CD4-positive, alpha-beta T cell treated with Interleukin-4 for 1 hour (primary cell): ENCODE data around the gene NOS1AP.

ENCODE experiments used
- DNase-seq, 2 donors: peaks; one replicate each; pipeline ENCODE4 v3.0.0-alpha.2; 2020 to 2022

NOS1AP gene

DNA sequence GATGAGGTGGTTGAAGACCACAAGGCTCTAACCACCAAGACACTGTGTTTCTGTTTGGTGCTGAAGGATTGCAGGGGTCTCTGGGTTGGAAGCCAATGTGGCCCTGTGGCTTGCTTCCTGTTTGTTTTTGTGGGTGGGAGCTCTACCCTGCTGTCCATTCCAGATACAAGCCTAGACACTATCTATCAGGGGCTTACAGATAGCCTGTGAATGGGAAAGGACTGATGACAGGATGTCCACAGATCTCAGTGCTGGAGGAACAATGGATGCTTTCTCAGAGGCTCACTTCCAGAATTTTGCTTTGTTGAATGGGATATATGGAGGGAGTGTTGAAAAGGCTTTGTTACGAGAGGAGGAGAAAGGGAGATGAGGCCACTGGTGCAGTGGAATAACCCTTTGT lies 69.7 kb downstream of the NOS1AP start:
- DNase-seq: no peak

DNA sequence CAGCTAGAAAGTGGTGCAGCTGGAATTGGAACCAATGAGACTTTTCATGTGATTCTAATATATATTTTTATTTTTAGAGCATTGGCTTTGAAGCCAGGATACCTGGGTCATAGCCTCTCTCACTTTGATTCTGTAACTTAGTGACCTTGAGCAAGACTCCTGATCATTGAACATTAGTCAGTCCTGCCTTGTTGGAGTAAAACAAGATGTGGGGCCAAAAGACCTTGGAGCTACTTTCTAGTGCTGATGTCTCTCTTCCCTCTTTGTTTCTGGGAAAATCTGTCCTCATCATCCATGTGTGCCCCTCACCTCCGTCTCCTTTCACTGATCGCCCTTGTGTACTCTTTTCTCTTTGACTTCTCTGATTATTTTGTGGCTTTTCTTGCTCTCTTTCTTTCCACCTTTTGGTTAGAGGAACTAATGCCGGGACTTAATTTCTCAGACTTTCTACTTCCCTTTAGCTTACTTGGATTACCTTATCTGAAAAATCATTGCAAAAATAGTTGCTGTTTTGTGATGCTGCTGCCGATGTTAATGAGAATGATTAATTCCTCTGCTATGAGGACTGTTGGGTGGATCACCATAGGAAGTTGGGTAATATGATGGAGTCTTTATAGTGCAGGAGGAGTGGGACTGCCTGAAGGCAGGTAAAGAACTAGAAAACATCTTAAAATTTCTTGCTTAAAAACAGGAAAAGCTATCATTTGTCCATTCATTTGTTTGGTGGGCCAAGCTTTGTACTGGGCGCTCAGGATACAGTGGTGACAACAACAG lies 72.0 kb downstream of the NOS1AP start:
- DNase-seq: no peak

DNA sequence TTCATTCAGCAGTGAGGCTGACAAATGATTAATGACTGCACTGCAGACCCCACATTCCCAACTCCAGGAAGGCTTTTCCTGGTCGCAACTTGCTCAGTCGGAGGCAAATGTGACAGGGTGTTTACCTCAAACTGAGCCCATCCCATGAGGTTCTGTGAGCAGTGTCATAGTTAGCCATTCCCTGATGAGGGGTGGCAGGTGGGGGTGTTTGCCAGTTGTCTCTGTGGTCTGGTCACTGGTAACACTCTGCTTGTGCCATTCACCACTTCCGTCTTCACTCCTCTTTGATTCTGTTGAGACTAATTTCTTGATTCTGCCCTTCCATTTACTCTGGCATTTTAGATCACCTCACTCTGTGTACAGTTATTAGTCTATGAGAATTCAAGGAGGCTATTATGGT lies 73.5 kb downstream of the NOS1AP start:
- DNase-seq: no peak

DNA sequence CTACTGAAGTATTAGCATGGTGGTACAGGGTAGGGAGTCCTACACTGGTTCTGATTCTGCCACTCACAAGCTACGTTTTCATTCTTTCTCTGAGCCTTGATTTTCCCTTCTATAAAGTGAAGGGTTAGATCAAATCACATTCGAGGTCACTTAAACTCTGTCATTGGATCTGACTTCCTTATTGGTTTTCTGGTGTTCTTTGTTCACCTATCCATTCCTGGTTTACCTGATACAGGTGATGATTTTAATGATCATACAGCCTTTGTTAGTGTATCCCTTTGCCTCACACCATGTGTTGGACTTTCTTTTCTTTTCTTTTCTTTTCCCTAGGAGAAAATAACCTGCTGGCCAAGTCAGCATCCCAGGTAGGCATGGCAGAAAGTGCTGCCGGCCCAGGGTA lies 74.8 kb downstream of the NOS1AP start:
- no peak for DNase-seq

DNA sequence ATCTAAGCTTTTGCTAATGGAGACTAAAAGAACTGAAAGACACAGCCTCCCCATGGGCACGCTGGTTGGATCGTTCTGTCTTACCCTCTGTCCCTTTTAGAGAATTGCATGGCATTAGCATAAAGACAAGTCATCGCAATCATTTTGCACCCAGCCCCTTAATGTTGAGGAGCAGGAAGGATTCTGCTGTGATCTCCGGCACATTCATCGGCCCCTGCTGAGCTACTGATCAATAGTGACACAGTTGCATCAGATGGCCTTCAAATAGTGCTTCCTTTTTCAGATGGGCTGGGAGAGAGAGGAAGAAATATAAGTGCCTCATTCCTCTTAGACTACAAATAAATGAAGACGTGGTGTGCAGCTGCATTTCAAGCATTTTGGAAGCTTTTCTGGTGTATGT lies 75.4 kb downstream of the NOS1AP start:
- DNase-seq: no peak

DNA sequence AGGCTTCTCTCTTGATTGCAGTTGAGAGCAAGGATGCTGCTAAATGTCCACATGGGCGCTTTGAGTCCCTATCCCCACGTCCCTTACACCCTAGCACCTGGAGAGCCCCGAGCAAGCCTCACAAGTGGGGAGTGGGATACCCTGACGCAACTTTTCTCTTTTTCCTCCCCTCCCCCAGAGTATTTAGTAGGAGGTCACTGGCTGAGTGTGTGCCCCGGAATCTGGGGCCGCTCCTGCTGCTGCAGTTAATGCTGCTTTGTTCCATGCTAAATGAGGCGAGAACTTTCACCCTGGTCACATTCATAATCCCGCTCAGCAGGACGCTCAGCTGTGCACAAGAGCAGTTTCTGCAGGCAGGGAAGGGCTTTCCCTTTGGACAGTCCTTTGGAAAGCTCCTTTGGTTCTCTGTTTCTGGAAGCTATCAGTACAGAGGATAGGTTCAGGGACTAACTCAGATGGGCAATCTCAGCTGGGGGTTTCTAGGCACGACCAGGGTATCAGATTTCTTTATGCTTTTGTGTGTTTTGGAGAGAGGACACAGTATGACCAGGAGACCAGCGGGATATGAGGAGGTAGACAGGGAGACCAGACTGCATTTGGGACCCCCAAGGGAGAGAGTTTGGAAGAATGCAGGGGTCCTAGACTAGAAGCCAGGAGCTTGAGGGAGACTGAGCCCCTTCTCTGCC lies 75.9 kb downstream of the NOS1AP start:
- no peak for DNase-seq

DNA sequence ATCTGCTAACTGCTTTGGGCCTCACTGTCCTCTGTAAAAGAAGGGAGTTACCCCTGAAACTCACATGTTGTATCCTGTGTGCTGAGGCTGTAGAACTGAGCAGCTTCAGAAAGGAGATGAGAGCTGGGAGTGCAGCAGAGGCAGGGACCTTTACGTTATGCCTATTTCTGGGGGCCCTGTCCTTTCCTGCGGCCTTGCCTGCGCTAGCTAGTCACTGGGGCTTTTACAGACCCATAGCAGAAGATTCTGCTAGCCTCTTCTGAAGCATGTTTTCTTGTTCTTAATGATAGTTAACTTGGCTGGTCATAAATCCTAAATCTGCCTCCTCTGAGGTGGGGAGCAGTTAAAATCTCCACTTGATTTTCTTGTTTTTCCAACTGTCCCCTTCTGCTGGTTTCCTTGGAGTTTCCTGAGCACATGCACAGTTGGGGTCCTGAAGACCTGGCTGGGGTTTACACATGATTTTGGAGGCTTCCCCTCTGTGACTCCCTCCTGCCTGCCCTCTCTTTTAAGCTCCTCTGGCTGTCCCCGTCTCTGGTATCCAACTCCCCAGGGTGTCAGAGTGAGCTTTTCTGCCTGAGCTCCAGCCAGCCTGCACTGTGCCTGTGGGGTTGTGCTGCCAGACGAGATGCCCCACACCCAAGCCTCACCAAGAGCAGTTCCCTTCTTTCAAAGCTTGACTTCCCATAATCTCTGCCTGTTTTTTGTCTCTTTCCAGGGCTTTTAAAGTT lies 76.6 kb downstream of the NOS1AP start:
- DNase-seq: no peak

DNA sequence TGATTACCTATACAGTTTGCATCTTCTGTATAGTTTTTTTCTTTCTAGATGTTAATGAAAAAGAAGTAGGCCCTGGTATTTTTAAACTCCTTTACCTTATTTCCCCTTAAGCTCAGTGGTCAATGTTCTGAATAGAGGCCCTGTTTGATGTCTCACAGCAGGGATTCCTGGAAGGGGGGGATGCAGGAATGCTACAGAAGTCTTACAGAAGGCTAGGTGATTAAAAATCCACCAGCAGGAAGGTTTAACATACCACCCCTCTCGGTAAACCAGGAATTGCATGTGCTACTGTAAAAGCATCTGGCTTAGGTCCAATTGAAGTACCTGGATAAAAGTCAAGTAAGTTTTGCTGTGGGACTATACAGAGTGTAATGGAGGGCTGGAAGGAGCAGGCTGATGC lies 78.3 kb downstream of the NOS1AP start:
- DNase-seq: no peak

DNA sequence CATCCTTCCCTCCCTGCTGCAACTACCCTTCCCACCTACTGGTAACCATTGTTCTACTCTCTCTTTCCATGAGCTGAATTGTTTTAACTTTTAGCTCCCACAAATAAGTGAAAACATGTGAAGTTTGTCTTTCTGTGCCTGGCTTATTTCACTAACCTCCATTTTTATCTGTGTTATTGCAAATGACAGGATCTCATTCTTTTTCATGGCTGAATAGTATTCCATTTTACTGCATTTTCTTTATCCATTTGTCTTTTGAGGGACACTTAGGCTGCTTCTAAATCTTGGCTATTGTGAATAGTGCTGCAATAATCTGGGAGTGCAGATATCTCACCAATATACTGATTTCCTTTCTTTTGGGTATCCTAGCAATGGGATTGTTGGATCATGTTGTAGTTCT lies 80.6 kb downstream of the NOS1AP start:
- no peak for DNase-seq

DNA sequence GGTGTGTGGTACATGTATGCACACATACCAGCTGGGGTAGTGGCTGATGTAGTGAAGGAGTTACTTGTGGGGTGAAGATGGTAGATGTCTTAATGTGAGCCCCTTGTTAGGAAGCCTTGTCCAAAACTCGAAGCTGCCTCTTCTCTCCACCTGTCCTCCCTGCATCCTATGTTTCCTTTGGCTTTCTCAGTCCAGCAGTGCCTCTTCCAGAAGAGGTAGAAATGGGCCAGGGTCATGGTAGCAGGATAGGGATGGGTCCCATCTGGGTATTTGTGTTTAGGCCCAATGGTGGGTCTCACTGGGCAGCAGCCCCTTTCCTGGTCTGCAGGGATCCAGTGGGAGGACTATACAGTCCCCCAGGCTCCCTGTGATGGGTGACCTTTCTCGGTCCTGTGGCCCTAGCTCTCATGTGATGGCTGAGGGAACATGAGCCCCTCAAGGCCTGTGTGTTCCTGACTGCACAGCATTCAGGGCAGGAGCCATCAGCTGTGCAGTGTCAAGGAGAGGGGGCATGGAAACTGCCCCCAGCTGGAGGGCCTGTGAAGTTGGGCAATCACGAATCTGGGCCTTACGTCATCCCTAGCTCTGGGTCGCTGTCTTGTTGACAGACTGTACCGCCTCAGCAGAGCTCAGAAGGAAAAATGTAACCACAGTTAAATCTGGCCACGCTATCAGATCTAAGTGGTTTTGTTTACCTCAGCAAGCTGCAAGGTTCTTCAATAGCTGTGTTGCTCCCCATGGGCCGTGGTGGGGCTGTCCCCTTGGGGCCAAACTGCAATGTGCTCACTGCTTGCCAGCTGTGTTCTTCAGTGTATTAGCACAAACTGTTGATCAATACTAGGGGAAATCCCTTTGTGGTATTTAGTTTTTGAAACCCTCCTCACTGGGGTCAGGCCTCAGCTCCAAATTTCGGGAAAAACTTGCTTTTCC lies 82.7 kb downstream of the NOS1AP start:
- DNase-seq: no peak

DNA sequence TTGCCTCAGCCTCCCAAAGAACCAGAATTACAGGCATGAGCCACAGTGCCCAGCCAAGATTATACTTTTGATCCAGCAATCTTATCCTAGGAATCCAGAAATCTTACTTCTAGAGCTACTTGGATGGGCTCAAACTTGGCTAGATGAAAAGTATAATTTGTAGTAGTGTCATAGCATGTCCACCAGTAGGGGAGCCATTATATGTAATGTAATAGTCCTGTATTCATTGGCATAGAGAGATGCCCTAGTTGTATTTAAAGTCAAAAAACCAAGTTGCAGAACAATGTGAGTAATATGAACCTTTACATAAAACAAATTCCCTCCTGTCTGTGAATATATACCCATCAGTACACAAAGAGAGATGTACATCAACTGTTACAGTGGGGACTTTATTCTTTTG lies 83.9 kb downstream of the NOS1AP start:
- DNase-seq: no peak

DNA sequence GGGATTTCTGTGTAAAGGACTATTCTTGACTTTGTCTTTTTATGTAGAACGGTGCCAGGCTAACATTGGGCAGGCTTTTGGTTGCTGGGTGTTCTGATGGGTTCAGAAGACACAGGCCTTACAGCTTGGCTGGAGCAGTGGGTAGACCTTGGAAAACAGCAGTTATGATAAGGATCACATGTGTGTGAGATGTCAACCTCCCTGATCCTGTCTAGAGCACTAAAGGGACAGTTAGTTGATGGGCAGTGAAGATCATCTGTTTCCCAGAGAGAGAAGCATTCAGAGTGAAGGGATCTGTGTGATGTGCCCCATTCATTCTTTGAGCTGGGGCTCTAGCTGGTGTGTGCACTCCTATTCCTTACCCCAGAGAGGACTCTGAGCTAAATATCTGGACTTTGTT lies 88.0 kb downstream of the NOS1AP start:
- DNase-seq: no peak

DNA sequence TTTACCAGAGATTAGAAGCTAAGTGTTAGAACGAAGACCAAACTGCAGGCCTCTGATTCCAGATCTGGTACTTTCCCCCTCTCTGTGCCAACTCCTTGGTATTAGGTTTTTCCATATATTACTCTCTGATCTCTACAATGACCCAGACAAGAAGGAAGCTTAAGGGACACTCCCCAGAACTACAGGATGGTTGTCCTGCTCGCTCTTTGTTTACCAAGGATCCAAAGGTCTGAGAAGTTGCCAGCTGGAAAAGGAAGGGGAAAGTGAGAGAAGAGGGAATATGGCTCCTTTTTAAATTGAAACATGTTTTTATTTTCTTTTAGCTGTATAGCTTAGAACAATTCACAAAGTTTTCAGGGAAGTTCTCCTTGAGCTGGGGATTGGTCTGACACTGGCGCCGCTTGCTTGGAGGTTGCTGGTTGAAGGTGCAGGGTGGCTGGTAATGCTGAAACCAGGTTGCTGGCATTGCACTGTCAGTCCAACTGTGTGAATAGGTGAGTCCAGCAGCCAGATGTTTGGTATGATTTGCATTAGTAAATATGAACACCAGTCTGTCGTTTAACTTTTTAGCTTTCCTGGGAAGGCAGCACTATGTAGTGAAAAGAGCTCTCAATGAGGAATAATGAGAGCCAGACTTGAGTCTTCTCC lies 89.3 kb downstream of the NOS1AP start:
- no peak for DNase-seq

DNA sequence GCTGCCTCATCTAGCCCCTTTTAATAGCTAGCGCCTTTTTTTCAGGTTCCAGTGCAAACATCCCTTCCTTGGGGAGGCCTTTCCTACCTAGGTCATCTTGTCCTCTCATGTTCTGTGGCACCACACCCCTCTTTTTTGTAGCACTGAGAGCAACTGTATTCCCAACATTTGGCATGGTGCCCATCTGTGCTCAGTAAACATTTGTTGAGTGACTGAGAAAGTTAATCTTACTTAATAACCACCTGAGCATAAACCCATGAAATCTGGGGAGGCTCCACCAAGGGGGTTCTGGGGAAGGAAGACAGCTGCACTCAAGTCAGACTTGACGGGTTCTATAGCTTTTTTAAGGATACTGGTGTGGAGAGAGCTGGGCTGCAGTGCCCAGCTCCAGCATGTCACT lies 90.0 kb downstream of the NOS1AP start:
- DNase-seq: no peak

DNA sequence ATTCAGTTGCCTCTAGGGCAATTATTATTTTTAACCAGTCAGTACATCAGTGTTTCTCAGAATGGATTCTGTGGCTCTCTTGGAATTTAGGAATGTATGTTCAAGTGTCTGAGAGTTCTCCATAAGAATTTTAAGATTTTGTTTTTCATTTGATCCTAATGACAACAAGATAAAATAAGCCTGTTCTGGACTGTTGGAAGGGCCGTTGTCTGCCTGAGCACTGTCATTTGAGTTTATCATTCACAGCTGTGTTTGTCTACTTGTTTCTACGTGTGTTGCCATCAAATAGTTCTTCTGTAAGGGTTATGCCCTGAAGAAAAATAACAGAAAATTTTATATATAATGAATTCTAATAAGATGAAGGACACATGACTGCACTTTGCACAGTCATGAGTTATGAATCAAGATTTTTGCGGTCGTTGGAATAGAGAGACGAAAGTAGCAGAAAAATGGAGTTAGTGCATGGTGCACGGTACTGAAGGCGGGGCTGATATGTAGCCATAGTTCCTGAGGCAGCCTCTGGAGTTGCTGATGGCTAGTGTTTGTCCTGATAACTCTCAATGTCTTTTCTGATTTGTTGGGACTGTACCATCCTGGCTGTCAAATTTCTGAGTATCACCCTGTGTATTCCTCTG lies 92.5 kb downstream of the NOS1AP start:
- no peak for DNase-seq

DNA sequence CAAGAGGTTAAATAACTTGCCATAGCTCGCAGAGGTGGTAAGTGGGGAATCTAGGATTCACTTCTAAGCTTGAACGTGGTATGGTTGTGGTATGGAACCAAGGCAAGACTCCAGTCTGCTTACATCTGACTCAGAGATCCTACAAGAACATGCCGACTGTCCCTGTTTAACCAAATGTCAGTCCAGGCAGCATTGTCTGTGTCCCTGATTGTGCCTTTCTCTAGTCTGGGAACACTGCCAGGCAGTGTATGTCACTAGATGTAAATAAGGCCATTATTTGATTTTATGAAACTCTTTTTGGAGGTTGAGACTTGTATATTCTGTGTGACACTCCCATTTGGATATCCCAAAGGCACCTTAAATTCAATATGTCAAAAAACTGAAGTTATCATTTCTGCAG lies 96.0 kb downstream of the NOS1AP start:
- no peak for DNase-seq

DNA sequence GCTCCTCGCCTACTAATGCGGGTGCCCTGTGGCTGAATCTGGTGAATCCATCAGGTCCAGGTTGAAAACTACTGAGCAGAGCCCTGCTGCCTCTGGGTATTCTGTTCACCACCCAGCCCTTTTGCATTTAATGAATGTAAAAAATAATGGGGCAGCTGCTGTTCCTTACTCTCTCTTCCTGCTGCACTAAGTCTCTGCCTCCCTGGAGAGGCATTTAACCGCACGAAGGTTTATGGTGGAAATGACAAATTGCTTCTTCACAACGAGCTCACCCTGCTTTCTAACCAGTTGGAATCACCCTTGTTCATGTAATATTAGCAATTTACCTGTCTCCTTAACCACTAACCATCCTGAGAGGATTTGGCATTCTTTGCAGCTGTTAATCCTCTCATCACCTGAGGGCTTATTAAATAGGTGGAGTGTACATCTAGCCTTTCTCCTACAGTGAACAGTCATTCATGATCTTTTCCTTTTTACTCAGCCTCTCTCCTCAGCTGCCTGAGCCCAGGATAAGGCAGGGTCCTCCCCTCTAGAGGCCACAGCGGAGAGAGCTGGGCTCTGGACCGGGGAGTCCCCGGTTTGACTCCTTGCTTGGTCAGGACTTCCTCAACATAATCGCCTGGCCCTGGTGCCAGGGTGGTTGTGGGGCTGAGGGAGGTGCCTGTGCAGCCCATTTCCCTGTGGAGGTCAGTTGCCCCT lies 97.6 kb downstream of the NOS1AP start:
- no peak for DNase-seq

DNA sequence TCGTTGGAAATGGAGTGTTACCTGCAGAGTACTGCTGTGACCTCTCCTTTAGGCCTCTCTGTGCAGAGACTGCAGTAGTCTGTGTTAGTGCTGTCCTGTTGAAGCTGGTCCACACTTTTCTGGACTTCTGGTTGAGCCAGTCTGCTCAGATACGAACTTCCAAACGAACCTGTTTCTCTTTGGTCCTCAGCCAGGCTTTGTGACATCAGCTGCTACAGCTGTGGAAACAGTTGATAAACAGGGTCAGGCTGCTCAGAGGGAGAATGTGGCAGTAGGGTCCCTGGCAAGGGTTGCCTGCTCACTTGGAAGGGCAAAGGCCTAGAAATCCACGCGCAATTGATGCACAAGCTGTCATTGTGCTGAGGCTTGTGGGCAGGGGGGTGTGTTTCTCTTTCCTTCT lies 98.8 kb downstream of the NOS1AP start:
- no peak for DNase-seq

DNA sequence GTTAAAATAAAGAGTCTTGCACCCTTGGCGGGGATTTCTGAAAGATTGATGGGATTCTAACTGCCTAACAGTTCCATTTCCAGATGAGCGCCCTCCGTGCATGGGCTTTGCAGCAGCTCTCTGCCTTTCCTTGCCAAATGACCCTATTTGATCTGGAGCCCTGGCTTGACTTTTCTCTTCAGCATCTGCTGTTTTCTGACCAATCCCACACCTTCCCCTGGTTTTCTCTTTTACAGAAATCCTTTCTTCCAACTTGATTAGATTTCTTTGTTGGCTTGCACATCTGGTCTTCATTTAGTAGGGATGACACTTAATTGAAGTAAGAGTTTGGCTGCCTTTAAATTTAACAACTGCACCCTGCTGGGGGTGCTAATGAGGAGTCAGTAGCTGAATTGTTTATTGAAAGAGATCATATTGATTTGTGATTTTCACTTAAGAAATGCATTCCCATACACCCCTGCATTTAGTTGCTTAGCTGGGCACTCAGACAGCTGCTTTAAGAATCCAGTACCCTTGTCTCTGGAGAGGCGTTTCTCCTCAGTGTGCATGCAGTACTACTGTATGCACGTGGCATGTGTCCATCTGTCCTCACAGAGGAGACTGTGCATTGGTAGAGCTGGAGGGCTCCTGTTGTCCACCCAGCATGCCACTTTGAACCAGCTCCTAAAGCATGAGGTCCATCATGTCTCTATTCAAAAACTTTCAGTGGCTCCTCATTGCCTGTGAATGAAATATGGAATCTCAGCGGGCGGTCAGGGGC lies 99.7 kb downstream of the NOS1AP start:
- no peak for DNase-seq

DNA sequence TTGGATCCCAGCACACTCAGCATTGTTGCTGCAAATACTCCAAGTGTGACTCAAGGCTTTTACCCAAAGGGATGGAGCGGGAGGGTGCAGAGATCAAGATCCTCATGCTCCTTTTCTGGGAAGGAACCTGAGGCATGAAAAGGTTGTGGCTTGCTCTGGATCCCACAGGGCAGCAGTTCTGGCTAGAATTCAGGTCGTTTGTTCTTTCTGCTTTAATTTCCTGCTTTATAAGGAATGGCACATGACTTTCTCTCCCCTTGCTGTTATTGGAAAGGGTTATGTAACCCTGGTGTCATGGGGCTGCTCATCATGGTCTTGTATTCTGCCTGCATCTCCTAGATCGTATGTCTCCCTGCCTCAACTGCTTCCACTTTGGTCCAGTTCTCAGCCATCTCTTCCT lies 101.6 kb downstream of the NOS1AP start:
- no peak for DNase-seq
